ENCODE data around the gene KYAT1.

Gene KYAT1

GRCh38 chr9:128913048-128913900, 31.5 kb upstream of the KYAT1 start:
- H3K4me1 Mint-ChIP-seq, result peaks cover 45% of the 10 kb centered on the region
- no peak for DNase-seq (ENCODE audit: low spot score in 2 of 2)
- H3K27ac Mint-ChIP-seq, result peak overlapping the region; percentile 92
- peaks cover 55% of the 10 kb centered on the region for H3K36me3 Mint-ChIP-seq
- no peak for ATAC-seq
- no peaks in the 10 kb centered on the region for H3K9me3 Mint-ChIP-seq
- peak overlapping the region; percentile 11 for H3K4me3 Mint-ChIP-seq

- H3K27ac Mint-ChIP-seq, result peak overlapping the region; percentile 92
- DNase-seq (ENCODE audit: low spot score in 2 of 2) (no peak), ATAC-seq (peak; percentile 55)
- H3K9me3 Mint-ChIP-seq, result no peaks in the 10 kb centered on the region
- H3K4me3 Mint-ChIP-seq, result peak overlapping the region; percentile 11
- peaks cover 53% of the 10 kb centered on the region for H3K36me3 Mint-ChIP-seq
- peaks cover 48% of the 10 kb centered on the region for H3K4me1 Mint-ChIP-seq
Observed at GRCh38 chr9:128912270-128912853, 30.6 kb upstream of the KYAT1 start.

- Mint-ChIP-seq H3K4me3 (no peak overlapping the region), H3K4me1 (peaks cover 49% of the 10 kb centered on the region)
Observed at GRCh38 chr9:128911529-128912035, 29.8 kb upstream of the KYAT1 start.

GRCh38 chr9:128910906-128911305, 29.2 kb upstream of the KYAT1 start:
- ATAC-seq (no peak), DNase-seq (ENCODE audit: low spot score in 2 of 2) (no peak)
- H3K4me3 Mint-ChIP-seq, result no peak overlapping the region
- peak overlapping the region; percentile 92 for H3K27ac Mint-ChIP-seq
- peaks cover 43% of the 10 kb centered on the region for H3K36me3 Mint-ChIP-seq
- no peaks in the 10 kb centered on the region for H3K9me3 Mint-ChIP-seq
- H3K4me1 Mint-ChIP-seq, result peaks cover 49% of the 10 kb centered on the region

More at GRCh38 chr9:128911529-128912035, 29.8 kb upstream of the KYAT1 start:
- H3K36me3 Mint-ChIP-seq, result peaks cover 47% of the 10 kb centered on the region
- DNase-seq (ENCODE audit: low spot score in 2 of 2) (no peak), ATAC-seq (no peak)
- no peaks in the 10 kb centered on the region for H3K9me3 Mint-ChIP-seq
- H3K27ac Mint-ChIP-seq, result peak overlapping the region; percentile 92

- no peak for DNase-seq (ENCODE audit: low spot score in 2 of 2)
- Mint-ChIP-seq H3K36me3 (peaks cover 37% of the 10 kb centered on the region), H3K4me1 (peaks cover 49% of the 10 kb centered on the region), H3K4me3 (no peak overlapping the region), H3K9me3 (no peaks in the 10 kb centered on the region), H3K27ac (peak overlapping the region; percentile 83)
- no peak for ATAC-seq
Observed at GRCh38 chr9:128909859-128910258, 28.1 kb upstream of the KYAT1 start.

GRCh38 chr9:128908372-128908771, 26.6 kb upstream of the KYAT1 start:
- no peak for DNase-seq (ENCODE audit: low spot score in 2 of 2)
- H3K9me3 Mint-ChIP-seq, result no peaks in the 10 kb centered on the region
- no peak for ATAC-seq
- peaks cover 37% of the 10 kb centered on the region for H3K36me3 Mint-ChIP-seq
- H3K4me3 Mint-ChIP-seq, result no peak overlapping the region
- no peak overlapping the region for H3K27ac Mint-ChIP-seq
- H3K4me1 Mint-ChIP-seq, result peaks cover 57% of the 10 kb centered on the region

GRCh38 chr9:128906741-128907140, 25.0 kb upstream of the KYAT1 start:
- Mint-ChIP-seq H3K27ac (peak overlapping the region; percentile 83), H3K4me3 (no peak overlapping the region), H3K4me1 (peaks cover 57% of the 10 kb centered on the region), H3K9me3 (no peaks in the 10 kb centered on the region), H3K36me3 (peaks cover 27% of the 10 kb centered on the region)
- DNase-seq (ENCODE audit: low spot score in 2 of 2) (no peak), ATAC-seq (no peak)

- H3K4me3 Mint-ChIP-seq, result no peak overlapping the region
- no peaks in the 10 kb centered on the region for H3K9me3 Mint-ChIP-seq
- peak overlapping the region; percentile 68 for H3K27ac Mint-ChIP-seq
- ATAC-seq, result no peak
- H3K4me1 Mint-ChIP-seq, result peaks cover 53% of the 10 kb centered on the region
- H3K36me3 Mint-ChIP-seq, result peaks cover 27% of the 10 kb centered on the region
- DNase-seq (ENCODE audit: low spot score in 2 of 2), result no peak
Observed at GRCh38 chr9:128905964-128906363, 24.2 kb upstream of the KYAT1 start.

GRCh38 chr9:128903871-128904620, 22.3 kb upstream of the KYAT1 start:
- no peak for ATAC-seq
- Mint-ChIP-seq H3K9me3 (no peaks in the 10 kb centered on the region), H3K4me3 (no peak overlapping the region), H3K36me3 (peaks cover 17% of the 10 kb centered on the region), H3K27ac (peak overlapping the region; percentile 64), H3K4me1 (peaks cover 52% of the 10 kb centered on the region)
- DNase-seq (ENCODE audit: low spot score in 2 of 2), result no peak

GRCh38 chr9:128903079-128903461, 21.3 kb upstream of the KYAT1 start:
- peak overlapping the region; percentile 90 for H3K27ac Mint-ChIP-seq
- H3K4me3 Mint-ChIP-seq, result peak overlapping the region; percentile 63
- peaks cover 58% of the 10 kb centered on the region for H3K4me1 Mint-ChIP-seq
- H3K36me3 Mint-ChIP-seq, result peaks cover 13% of the 10 kb centered on the region
- no peaks in the 10 kb centered on the region for H3K9me3 Mint-ChIP-seq
- no peak for ATAC-seq
- DNase-seq (ENCODE audit: low spot score in 2 of 2), result no peak

GRCh38 chr9:128902351-128903078, 20.8 kb upstream of the KYAT1 start:
- peaks cover 16% of the 10 kb centered on the region for H3K36me3 Mint-ChIP-seq
- H3K9me3 Mint-ChIP-seq, result no peaks in the 10 kb centered on the region
- H3K27ac Mint-ChIP-seq, result peak overlapping the region; percentile 90
- H3K4me1 Mint-ChIP-seq, result peaks cover 59% of the 10 kb centered on the region
- DNase-seq (ENCODE audit: low spot score in 2 of 2) (peak; percentile 63 to 89), ATAC-seq (peak; percentile 97)
- H3K4me3 Mint-ChIP-seq, result peak overlapping the region; percentile 63

GRCh38 chr9:128901822-128902221, 20.1 kb upstream of the KYAT1 start:
- Mint-ChIP-seq H3K27ac (peak overlapping the region; percentile 90), H3K9me3 (no peaks in the 10 kb centered on the region), H3K4me3 (peak overlapping the region; percentile 63), H3K36me3 (peaks cover 19% of the 10 kb centered on the region), H3K4me1 (peaks cover 56% of the 10 kb centered on the region)
- ATAC-seq (peak; percentile 25), DNase-seq (ENCODE audit: low spot score in 2 of 2) (no peak)

- peaks cover 59% of the 10 kb centered on the region for H3K4me1 Mint-ChIP-seq
- H3K9me3 Mint-ChIP-seq, result no peaks in the 10 kb centered on the region
- peak overlapping the region; percentile 90 for H3K27ac Mint-ChIP-seq
- H3K4me3 Mint-ChIP-seq, result no peak overlapping the region
- no peak for ATAC-seq
- peaks cover 24% of the 10 kb centered on the region for H3K36me3 Mint-ChIP-seq
- DNase-seq (ENCODE audit: low spot score in 2 of 2), result no peak
Observed at GRCh38 chr9:128901379-128901778, 19.6 kb upstream of the KYAT1 start.

- peak; percentile 57 for ATAC-seq
- peaks cover 33% of the 10 kb centered on the region for H3K36me3 Mint-ChIP-seq
- peaks cover 75% of the 10 kb centered on the region for H3K4me1 Mint-ChIP-seq
- peak overlapping the region; percentile 45 for H3K4me3 Mint-ChIP-seq
- peak in 1 of 2 donors; percentile 63 for DNase-seq (ENCODE audit: low spot score in 2 of 2)
- H3K27ac Mint-ChIP-seq, result peak overlapping the region; percentile 93
- no peaks in the 10 kb centered on the region for H3K9me3 Mint-ChIP-seq
Observed at GRCh38 chr9:128899566-128900322, 18.0 kb upstream of the KYAT1 start.
